Hepatocyte (in vitro differentiated cells): ENCODE data around the gene RORB. TPM values are rescaled to one million over a fixed set of nuclear protein-coding genes. Genes with fewer than 3 reads are reported as not detected.

Experiments used
- DNase-seq: peaks from one replicate; pipeline ENCODE4 v3.0.0-alpha.2; 2016; ENCODE audit warnings: low spot score
- H2AFZ ChIP-seq: fragments of 200-600 bp; sonication (generic); 2 replicates; pipeline ENCODE4 v1.6.0; 2016; ENCODE audit warnings: antibody characterized with exemption, mild to moderate bottlenecking
- H3K27ac ChIP-seq: fragments of 200-600 bp; sonication (generic); 2 replicates; pipeline ENCODE4 v1.5.1; 2016; ENCODE audit warnings: mild to moderate bottlenecking
- H3K27me3 ChIP-seq: fragments of 200-600 bp; sonication (generic); 2 replicates; pipeline ENCODE4 v1.6.1; 2016
- H3K36me3 ChIP-seq: fragments of 200-600 bp; sonication (generic); replicated peaks from 2 replicates; pipeline ENCODE4 v1.5.1; 2016; ENCODE audit warnings: low read depth; ENCODE audit not compliant: insufficient read depth
- H3K4me1 ChIP-seq: fragments of 200-600 bp; sonication (generic); 2 replicates; pipeline ENCODE4 v1.5.1; 2016; ENCODE audit warnings: mild to moderate bottlenecking, moderate library complexity; ENCODE audit not compliant: insufficient read depth
- H3K4me2 ChIP-seq: fragments of 200-600 bp; sonication (generic); 2 replicates; pipeline ENCODE4 v1.6.0; 2016
- H3K4me3 ChIP-seq: fragments of 200-600 bp; sonication (generic); 2 replicates; pipeline ENCODE4 v1.5.1; 2016; ENCODE audit warnings: mild to moderate bottlenecking
- H3K79me2 ChIP-seq: fragments of 200-600 bp; sonication (generic); 2 replicates; pipeline ENCODE4 v1.6.0; 2017; ENCODE audit warnings: mild to moderate bottlenecking
- H3K9me2 ChIP-seq: fragments of 200-600 bp; sonication (generic); replicated peaks from 2 replicates; pipeline ENCODE4 v1.6.0; 2017; ENCODE audit warnings: mild to moderate bottlenecking; ENCODE audit not compliant: insufficient read depth
- H3K9me3 ChIP-seq: fragments of 200-600 bp; sonication (generic); 2 replicates; pipeline ENCODE4 v1.5.1; 2016; ENCODE audit warnings: low read depth, mild to moderate bottlenecking
- H4K20me1 ChIP-seq: fragments of 200-600 bp; sonication (generic); 2 replicates; pipeline ENCODE4 v1.6.0; 2016; ENCODE audit warnings: mild to moderate bottlenecking; ENCODE audit not compliant: insufficient read depth, poor library complexity, severe bottlenecking
- CTCF ChIP-seq: fragments of 200-600 bp; sonication (generic); IDR thresholded peaks from 2 replicates; pipeline ENCODE4 v1.5.1; 2016; ENCODE audit warnings: antibody characterized with exemption, mild to moderate bottlenecking; ENCODE audit not compliant: poor library complexity
- EZH2 ChIP-seq: fragments of 200-600 bp; sonication (generic); IDR thresholded peaks from 2 replicates; pipeline ENCODE4 v1.6.1; 2016; ENCODE audit warnings: antibody characterized with exemption, mild to moderate bottlenecking, borderline replicate concordance
- EZH2phosphoT487 ChIP-seq: fragments of 200-600 bp; sonication (generic); IDR thresholded peaks from one replicate; pipeline ENCODE4 v1.6.1; 2018; ENCODE audit warnings: antibody characterized with exemption, mild to moderate bottlenecking, low read depth, moderate library complexity; ENCODE audit not compliant: unreplicated experiment, severe bottlenecking
- WGBS: methylation state at CpG from one replicate; pipeline ENCODE4 v1.1.6; 2016; ENCODE audit warnings: low lambda C conversion rate; ENCODE audit errors: missing lambda C conversion rate; 5-methylcytosine and 5-hydroxymethylcytosine counted together
- polyA plus RNA-seq: library from polyadenylated mRNA; unstranded; fragments of >200 nt; fragmentation: Nextera tagmentation; extraction: Ambion mirVana; gene quantifications from 2 replicates; pipeline ENCODE4 v1.2.1, GENCODE V29; 2016
- total RNA-seq: library from RNA; depleted of rRNA; stranded (reverse); fragments of >200 nt; gene quantifications from 2 replicates; pipeline ENCODE4 v1.2.3, GENCODE V29; 2014

Gene RORB
- total and polyA plus RNA-seq, 2 experiments from 2014 or later: 1.4 TPM; not detected in 1

DNA sequence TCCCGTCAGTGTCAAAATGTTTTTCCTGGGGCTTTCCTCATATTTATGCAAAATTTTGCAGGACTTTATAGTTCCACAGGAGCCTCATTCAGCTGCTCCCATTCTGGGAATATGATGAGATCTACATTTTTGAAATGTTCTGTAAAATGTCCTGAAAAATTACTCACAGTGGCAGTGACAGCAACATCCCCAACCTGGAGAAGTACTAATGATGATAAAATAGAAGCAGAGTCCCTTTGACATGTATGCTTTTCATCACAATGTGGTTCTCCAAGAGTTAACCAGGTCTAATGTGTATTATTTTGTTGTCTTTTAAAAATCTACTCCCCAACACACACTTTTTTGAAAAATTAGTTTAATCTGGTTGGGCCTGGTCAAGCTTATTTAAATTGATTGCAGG lies 36.1 kb downstream of the RORB start:
- H3K4me2 ChIP-seq: no peak overlapping the region
- no peak overlapping the region for H3K27ac ChIP-seq
- no peaks in the 10 kb centered on the region for H3K27me3 ChIP-seq
- DNase-seq: no peak
- no peaks in the 10 kb centered on the region for H3K36me3 ChIP-seq
- no peak overlapping the region for H2AFZ ChIP-seq
- no peaks in the 10 kb centered on the region for H3K9me3 ChIP-seq
- no peaks in the 10 kb centered on the region for H3K79me2 ChIP-seq
- WGBS: 85% methylated on average over 1 of the region's 1 CpG
- no peak overlapping the region for H3K4me3 ChIP-seq
- H4K20me1 ChIP-seq: no peaks in the 10 kb centered on the region
- no peaks in the 10 kb centered on the region for H3K4me1 ChIP-seq
- TF ChIP-seq EZH2 (no peak), EZH2phosphoT487 (no peak), CTCF (no peak)
- H3K9me2 ChIP-seq: no peaks in the 10 kb centered on the region

GRCh38 chr9:74534841-74535240 lies 37.7 kb downstream of the RORB start:
- TF ChIP-seq EZH2: no peak
- no peak for TF ChIP-seq EZH2phosphoT487
- TF ChIP-seq CTCF: no peak
- Histone ChIP-seq H3K27ac (no peak overlapping the region), H3K36me3 (no peaks in the 10 kb centered on the region), H4K20me1 (no peaks in the 10 kb centered on the region), H3K27me3 (no peaks in the 10 kb centered on the region), H3K4me1 (no peaks in the 10 kb centered on the region), H3K4me2 (no peak overlapping the region), H3K9me2 (no peaks in the 10 kb centered on the region), H3K79me2 (no peaks in the 10 kb centered on the region), H3K4me3 (no peak overlapping the region), H3K9me3 (no peaks in the 10 kb centered on the region), H2AFZ (no peak overlapping the region)
- DNase-seq: no peak
- WGBS: 89% methylated on average over 3 of the region's 3 CpGs

GRCh38 chr9:74543145-74543544 lies 46.0 kb downstream of the RORB start:
- Histone ChIP-seq H3K27ac (no peak overlapping the region), H3K9me2 (no peaks in the 10 kb centered on the region), H3K79me2 (no peaks in the 10 kb centered on the region), H4K20me1 (no peaks in the 10 kb centered on the region), H3K4me2 (no peak overlapping the region), H3K4me3 (no peak overlapping the region), H3K36me3 (no peaks in the 10 kb centered on the region), H2AFZ (no peak overlapping the region), H3K27me3 (peaks cover 15% of the 10 kb centered on the region), H3K4me1 (no peaks in the 10 kb centered on the region), H3K9me3 (no peaks in the 10 kb centered on the region)
- no peak for DNase-seq
- TF ChIP-seq EZH2phosphoT487 (no peak), EZH2 (no peak), CTCF (no peak)
- 57% methylated on average over 3 of the region's 3 CpGs for WGBS

DNA sequence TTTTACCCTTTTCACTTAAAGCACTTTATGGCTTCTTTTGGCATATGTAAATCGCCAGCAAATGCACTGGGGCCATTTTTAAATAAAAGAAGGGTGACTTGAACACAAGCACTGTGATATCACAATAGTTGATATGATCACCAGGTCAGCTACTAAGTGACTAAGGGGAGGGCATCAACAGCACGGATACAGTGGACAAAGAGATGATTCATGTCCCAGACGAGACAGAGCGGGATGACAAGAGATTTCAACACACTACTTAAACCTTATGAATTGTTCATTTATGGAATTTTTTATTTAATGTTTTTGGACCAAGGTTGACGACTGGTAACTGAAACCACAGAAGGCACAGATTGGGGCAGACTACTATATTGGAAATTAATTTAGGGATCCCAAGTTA lies 54.1 kb downstream of the RORB start:
- H3K9me3 ChIP-seq: no peaks in the 10 kb centered on the region
- no peaks in the 10 kb centered on the region for H3K79me2 ChIP-seq
- no peaks in the 10 kb centered on the region for H3K36me3 ChIP-seq
- 87% methylated on average over 5 of the region's 5 CpGs for WGBS
- no peaks in the 10 kb centered on the region for H3K4me1 ChIP-seq
- peaks cover 3% of the 10 kb centered on the region for H3K27me3 ChIP-seq
- no peaks in the 10 kb centered on the region for H3K9me2 ChIP-seq
- H3K27ac ChIP-seq: no peak overlapping the region
- no peak overlapping the region for H2AFZ ChIP-seq
- no peak overlapping the region for H3K4me3 ChIP-seq
- no peak for TF ChIP-seq CTCF
- TF ChIP-seq EZH2: no peak
- DNase-seq: no peak
- no peak overlapping the region for H3K4me2 ChIP-seq
- H4K20me1 ChIP-seq: no peaks in the 10 kb centered on the region
